GM12878 (cell line): ENCODE data around the gene ABITRAM. TPM values are rescaled to one million over a fixed set of nuclear protein-coding genes. Genes with fewer than 3 reads are reported as not detected.

Source experiments
- ATAC-seq: fragments of 200-7000 bp; cut with Tn5 transposase; 3 replicates; pipeline ENCODE4 v1.9.1; 2020; ENCODE audit warnings: mild to moderate bottlenecking, moderate library complexity
- BruUV-seq: library from RNA; stranded (reverse); fragments of 400-500 nt; replicated peaks from 2 replicates; lab custom pipeline; 2021; lab: Mats Ljungman, UMichigan
- CTCF ChIA-PET: fragments of 300-600 bp; sonication (Branson Sonifier 250); formaldehyde crosslinking; extraction: SDS; loops from one replicate; lab custom pipeline; 2021; ENCODE audit warnings: inconsistent platforms; lab: Yijun Ruan, JAX
- POLR2A ChIA-PET: fragments of 350-600 bp; formaldehyde crosslinking; extraction: SDS; loops from one replicate; lab custom pipeline; 2021; ENCODE audit warnings: inconsistent platforms; lab: Charles Lee
- RAD21 ChIA-PET: fragments of 300-600 bp; sonication (Branson Sonifier 250); formaldehyde crosslinking; loops from one replicate; lab custom pipeline; 2023; ENCODE audit warnings: antibody characterized with exemption; ENCODE audit not compliant: unreplicated experiment; lab: Charles Lee
- SMC1A ChIA-PET: fragments of 300-600 bp; sonication (Branson Sonifier 250); formaldehyde crosslinking; loops from one replicate; lab custom pipeline; 2023; ENCODE audit not compliant: unreplicated experiment, uncharacterized antibody; lab: Charles Lee
- DNase-seq: peaks from one replicate; pipeline ENCODE4 v3.0.0-alpha.2; 2011; ENCODE audit warnings: low read depth, low spot score
- FAIRE-seq: peaks from 3 replicates; lab custom pipeline; 2011; peaks lifted over from hg19 to GRCh38; lab: Jason Lieb, UNC
- H2AFZ ChIP-seq: 2 replicates; pipeline ENCODE4 v1.6.0; 2011; ENCODE audit warnings: low read depth, low read length, control low read depth; ENCODE audit not compliant: control insufficient read depth
- H3K27ac ChIP-seq: 2 replicates; pipeline ENCODE4 v1.5.1; 2011; ENCODE audit warnings: control low read depth; ENCODE audit not compliant: control insufficient read depth, insufficient read depth
- H3K27me3 ChIP-seq, 2 experiments: replicated peaks in 1 of 2; 2 replicates each; pipeline versions ENCODE4 v1.6.0 to v1.6.1; 2011; ENCODE audit warnings: low read length in 1 of 2; ENCODE audit not compliant: control insufficient read depth in 2 of 2, insufficient read depth in 2 of 2
- H3K36me3 ChIP-seq, 2 experiments: 2 replicates each; pipeline ENCODE4 v1.5.1; 2011; ENCODE audit warnings: low read length in 1 of 2; ENCODE audit not compliant: control insufficient read depth in 2 of 2, insufficient read depth in 2 of 2
- H3K4me1 ChIP-seq: 2 replicates; pipeline ENCODE4 v1.6.1; 2011; ENCODE audit warnings: mild to moderate bottlenecking, low read length, moderate library complexity, mixed read lengths; ENCODE audit not compliant: control insufficient read depth, insufficient read depth
- H3K4me2 ChIP-seq: 2 replicates; pipeline ENCODE4 v1.6.0; 2011; ENCODE audit warnings: control low read depth; ENCODE audit not compliant: control insufficient read depth, insufficient read depth
- H3K4me3 ChIP-seq: fragments of 200-600 bp; sonication (generic); 2 replicates; pipeline ENCODE4 v1.5.1; 2016
- H3K79me2 ChIP-seq: 2 replicates; pipeline ENCODE4 v1.6.0; 2011; ENCODE audit warnings: low read length; ENCODE audit not compliant: control insufficient read depth, insufficient read depth
- H3K9ac ChIP-seq: 2 replicates; pipeline ENCODE4 v1.8.0; 2011; ENCODE audit warnings: low read length, control low read depth, mixed read lengths; ENCODE audit not compliant: control insufficient read depth, insufficient read depth
- H3K9me3 ChIP-seq: replicated peaks from 3 replicates; pipeline ENCODE4 v1.5.1; 2011; ENCODE audit warnings: mild to moderate bottlenecking, low read length; ENCODE audit not compliant: control insufficient read depth, insufficient read depth
- H4K20me1 ChIP-seq: 2 replicates; pipeline ENCODE4 v1.6.0; 2011; ENCODE audit not compliant: control insufficient read depth, insufficient read depth
- PKNOX1 ChIP-seq: fragments of 450-650 bp; IDR thresholded peaks from 2 replicates; pipeline ENCODE4 v1.6.1; 2016; ENCODE audit warnings: mild to moderate bottlenecking
- ZBTB4 ChIP-seq: fragments of 450-650 bp; formaldehyde crosslinking; IDR thresholded peaks from 2 replicates; pipeline ENCODE4 v1.4.0; 2022; ENCODE audit warnings: mild to moderate bottlenecking, moderate library complexity
- ZNF207 ChIP-seq: fragments of 450-650 bp; IDR thresholded peaks from 2 replicates; pipeline ENCODE4 v1.6.1; 2014; ENCODE audit warnings: antibody characterized with exemption, mild to moderate bottlenecking, borderline replicate concordance
- in situ Hi-C: fragments of 300-500 bp; cut with MboI; formaldehyde crosslinking; loops from 9 replicates; pipeline ENCODE4 v1.14.3; 2018; ENCODE audit warnings: mixed read lengths
- intact Hi-C: fragments of 100-400 bp; cut with micrococcal nuclease; formaldehyde crosslinking; loops from one replicate; pipeline ENCODE4 v1.14.2; 2022; ENCODE audit not compliant: unreplicated experiment
- polyA plus RNA-seq, 11 experiments: library from polyadenylated mRNA; depleted of rRNA in 4 of 11; unstranded in 6 of 11; stranded (reverse) in 5 of 11; fragments of >200 nt; fragmentation: Nextera tagmentation in 4 of 11; fragmentation: Illumina TruSeq in 1 of 11; extraction: Ambion mirVana in 4 of 11; extraction: Trizol in 1 of 11; gene quantifications; 1 replicate in 1 of 11; 2 replicates in 10 of 11; pipeline versions ENCODE4 v1.2.1 to v1.2.3, GENCODE V29; 2011 to 2016; ENCODE audit warnings: inconsistent platforms in 2 of 11, missing spikeins in 2 of 11, low read depth in 1 of 11
- total RNA-seq, 4 experiments: library from RNA; depleted of rRNA in 3 of 4; stranded (reverse); fragments of >200 nt in 3 of 4; fragmentation: Illumina TruSeq in 1 of 4; extraction: Trizol in 1 of 4; gene quantifications; 2 replicates each; pipeline versions ENCODE4 v1.2.1 to v1.2.3, GENCODE V29; 2013 to 2021

ABITRAM gene
- total and polyA plus RNA-seq, 10 of the 15 experiments (the other 5 are each of a cell fraction or from before 2014, with no cell fraction given), result 5.2 to 18.4 (median 10.6) TPM

GRCh38 chr9:108956631-108957026 lies 22.4 kb downstream of the ABITRAM start:
- ChIA-PET POLR2A (no interaction called here), RAD21 (no interaction called here), CTCF (interaction anchor here (1.5 kb wide), 1 partner anchor 10 kb away, joined by 3 read pairs; no protein-coding TSS in a partner anchor), SMC1A (no interaction called here)
- FAIRE-seq, result no peak
- Histone ChIP-seq H3K4me1 (no peaks in the 10 kb centered on the region), H3K36me3 (no peaks in the 10 kb centered on the region; a peak in 1 of 4 replicates), H2AFZ (no peak overlapping the region), H3K9ac (no peak overlapping the region), H3K4me2 (no peak overlapping the region), H3K79me2 (no peaks in the 10 kb centered on the region), H3K27me3 (no peaks in the 10 kb centered on the region), H3K9me3 (no peaks in the 10 kb centered on the region), H4K20me1 (no peaks in the 10 kb centered on the region), H3K27ac (no peak overlapping the region), H3K4me3 (no peak overlapping the region)
- TF ChIP-seq ZNF207 (no peak), ZBTB4 (no peak), PKNOX1 (no peak)
- DNase-seq, result no peak
- in situ Hi-C loops (no loop called here), intact Hi-C loops (no loop called here)
- BruUV-seq, result no TSS peak
- 0 out of 3 replicates have a peak, but pooled peaks have one; percentile 40 for ATAC-seq
